OCI-LY3 (cell line): ENCODE results near the gene BNIP2.

Experiments
- H2AFZ ChIP-seq: fragments of 200-600, 300-600 bp; shearing (Covaris generic); 2 replicates; pipeline ENCODE4 v1.6.0; 2014; ENCODE audit warnings: antibody characterized with exemption, low read depth, low read length
- H3K27ac ChIP-seq: fragments of 200-600, 300-600 bp; sonication (generic); 2 replicates; pipeline ENCODE4 v1.5.1; 2014; ENCODE audit warnings: mild to moderate bottlenecking, low read length, moderate library complexity, mixed read lengths
- H3K27me3 ChIP-seq: fragments of 200-600, 300-600 bp; sonication (generic); 2 replicates; pipeline ENCODE4 v1.6.1; 2014; ENCODE audit warnings: low read depth, low read length, mixed read lengths
- H3K36me3 ChIP-seq: fragments of 200-600, 300-600 bp; sonication (generic); replicated peaks from 2 replicates; pipeline ENCODE3; 2014; ENCODE audit warnings: low read depth, low read length, mixed read lengths
- H3K4me1 ChIP-seq: fragments of 300-600, 200-600 bp; sonication (generic); 2 replicates; pipeline ENCODE4 v1.6.1; 2014; ENCODE audit warnings: low read length, mixed read lengths
- H3K4me2 ChIP-seq: fragments of 200-600, 300-600 bp; sonication (generic); 2 replicates; pipeline ENCODE4 v1.6.1; 2014; ENCODE audit warnings: low read length, mixed read lengths
- H3K4me3 ChIP-seq: fragments of 300-600, 200-600 bp; sonication (generic); 2 replicates; pipeline ENCODE4 v1.5.1; 2014; ENCODE audit warnings: antibody characterized with exemption, mild to moderate bottlenecking, low read length, moderate library complexity
- H3K79me2 ChIP-seq: fragments of 300-600, 200-600 bp; shearing (Covaris generic); 2 replicates; pipeline ENCODE4 v1.6.1; 2014; ENCODE audit warnings: mild to moderate bottlenecking, low read length, mixed read lengths
- H3K9ac ChIP-seq: fragments of 300-600, 200-600 bp; shearing (Covaris generic); 2 replicates; pipeline ENCODE4 v1.6.0; 2014; ENCODE audit warnings: mild to moderate bottlenecking, low read length, moderate library complexity
- H3K9me3 ChIP-seq: fragments of 200-600, 300-600 bp; shearing (Covaris generic); 2 replicates; pipeline ENCODE4 v1.6.1; 2014; ENCODE audit warnings: low read length, mixed read lengths; ENCODE audit not compliant: insufficient read depth
- H4K20me1 ChIP-seq: fragments of 200-600, 300-600 bp; sonication (generic); 2 replicates; pipeline ENCODE4 v1.6.1; 2016; ENCODE audit warnings: low read length, mixed read lengths; ENCODE audit not compliant: insufficient read depth
- CTCF ChIP-seq: fragments of 200-600, 300-600 bp; sonication (generic); IDR thresholded peaks from 2 replicates; pipeline ENCODE4 v1.5.1; 2014; ENCODE audit warnings: antibody characterized with exemption, low read length, low read depth
- EZH2phosphoT487 ChIP-seq: fragments of 200-600 bp; shearing (Covaris generic); IDR thresholded peaks from 2 replicates; pipeline ENCODE4 v1.6.1; 2018; ENCODE audit warnings: antibody characterized with exemption, mixed run types, low read depth

Gene BNIP2

DNA sequence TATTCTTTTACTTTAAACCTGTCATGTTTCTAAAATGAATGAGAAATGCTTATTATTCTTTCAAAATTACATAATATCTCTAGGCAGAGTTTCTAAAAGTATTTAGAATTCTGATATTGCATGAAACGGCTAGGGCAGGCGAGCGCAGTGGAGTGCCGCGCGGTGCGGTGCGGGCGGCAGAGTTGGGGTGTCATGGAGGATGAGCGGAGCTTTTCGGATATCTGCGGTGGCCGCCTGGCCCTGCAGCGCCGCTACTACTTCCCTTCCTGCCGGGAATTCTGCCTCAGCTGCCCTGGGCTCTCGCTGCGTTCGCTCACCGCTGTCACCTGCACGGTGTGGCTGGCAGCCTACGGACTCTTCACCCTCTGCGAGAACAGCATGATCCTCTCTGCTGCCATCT, 12.6 kb downstream of the BNIP2 start:
- Histone ChIP-seq H2AFZ (no peak overlapping the region), H3K36me3 (peaks cover 68% of the 10 kb centered on the region), H3K4me2 (no peak overlapping the region), H4K20me1 (peaks cover 4% of the 10 kb centered on the region), H3K9ac (no peak overlapping the region), H3K4me3 (no peak overlapping the region), H3K79me2 (peaks cover 9% of the 10 kb centered on the region), H3K27ac (no peak overlapping the region), H3K9me3 (no peaks in the 10 kb centered on the region), H3K4me1 (no peaks in the 10 kb centered on the region), H3K27me3 (no peaks in the 10 kb centered on the region)
- no peak for TF ChIP-seq EZH2phosphoT487
- no peak for TF ChIP-seq CTCF

GRCh38 chr15:59674361-59674877, 14.7 kb downstream of the BNIP2 start:
- Histone ChIP-seq H3K27me3 (no peaks in the 10 kb centered on the region), H3K9ac (no peak overlapping the region), H3K4me1 (no peaks in the 10 kb centered on the region), H4K20me1 (peaks cover 2% of the 10 kb centered on the region; the same call in 1 of the 2 replicates), H3K9me3 (no peaks in the 10 kb centered on the region), H3K27ac (no peak overlapping the region), H3K4me3 (no peak overlapping the region), H3K4me2 (no peak overlapping the region), H2AFZ (no peak overlapping the region), H3K79me2 (no peaks in the 10 kb centered on the region; the same call in 1 of the 2 replicates), H3K36me3 (peaks cover 70% of the 10 kb centered on the region)
- TF ChIP-seq CTCF (no peak), EZH2phosphoT487 (no peak)

DNA sequence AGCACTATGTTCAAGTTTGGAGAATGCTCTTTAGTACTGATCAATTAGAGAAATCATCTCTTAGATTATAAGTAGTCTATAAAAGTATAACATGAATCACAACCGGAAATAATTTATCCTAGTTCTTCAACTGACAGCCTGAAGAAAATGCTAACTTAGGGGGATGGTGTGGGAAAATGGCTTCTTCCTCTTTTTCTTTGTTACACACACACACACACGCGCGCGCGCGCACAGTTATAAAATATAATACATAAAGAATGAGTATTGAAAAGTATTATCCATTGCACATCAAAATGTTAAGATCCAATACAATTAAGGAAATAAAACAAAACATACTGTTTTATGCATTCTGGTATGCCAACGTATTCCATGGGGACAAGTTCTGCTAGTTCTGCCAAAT, 20.6 kb downstream of the BNIP2 start:
- Histone ChIP-seq H3K36me3 (peaks cover 50% of the 10 kb centered on the region), H3K27ac (no peak overlapping the region), H3K27me3 (no peaks in the 10 kb centered on the region), H4K20me1 (peaks cover 3% of the 10 kb centered on the region; the same call in 1 of the 2 replicates), H3K4me2 (no peak overlapping the region), H3K9me3 (no peaks in the 10 kb centered on the region), H3K9ac (no peak overlapping the region), H3K4me1 (no peaks in the 10 kb centered on the region), H3K4me3 (no peak overlapping the region), H3K79me2 (no peaks in the 10 kb centered on the region), H2AFZ (no peak overlapping the region)
- TF ChIP-seq CTCF (no peak), EZH2phosphoT487 (no peak)

DNA sequence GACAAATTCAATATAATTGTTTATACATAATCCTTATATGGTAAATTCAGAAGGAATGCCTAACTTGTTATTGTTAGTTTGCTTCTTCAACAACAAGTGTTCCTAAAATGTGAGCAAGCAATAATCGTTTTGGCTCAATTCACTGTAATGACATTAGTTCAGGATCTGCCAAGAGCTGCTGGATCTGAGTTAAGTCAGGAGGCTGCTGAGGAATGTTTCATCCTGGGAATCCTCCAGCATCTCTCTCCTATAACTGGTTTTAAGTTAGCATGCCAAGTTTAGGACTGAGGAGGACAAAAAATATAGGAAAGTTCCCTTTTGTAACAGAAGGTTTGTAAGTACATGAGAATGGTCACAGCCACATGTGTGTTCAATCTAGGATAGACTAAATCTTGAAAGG, 26.9 kb downstream of the BNIP2 start:
- peaks cover 5% of the 10 kb centered on the region for H3K79me2 ChIP-seq
- no peaks in the 10 kb centered on the region for H3K27me3 ChIP-seq
- no peaks in the 10 kb centered on the region for H3K9me3 ChIP-seq
- no peak for TF ChIP-seq CTCF
- TF ChIP-seq EZH2phosphoT487 = no peak
- no peak overlapping the region for H2AFZ ChIP-seq
- H3K4me2 ChIP-seq = no peak overlapping the region
- H3K4me3 ChIP-seq = no peak overlapping the region
- H3K36me3 ChIP-seq = peaks cover 45% of the 10 kb centered on the region
- H3K4me1 ChIP-seq = no peaks in the 10 kb centered on the region
- no peak overlapping the region for H3K27ac ChIP-seq
- H4K20me1 ChIP-seq = no peaks in the 10 kb centered on the region
- H3K9ac ChIP-seq = no peak overlapping the region
